HEK293T (cell line): ENCODE measurements around the gene SERPINB6.

Source experiments
- ARNT ChIP-seq: fragments of 450-650 bp; IDR thresholded peaks from 2 replicates; pipeline ENCODE4 v1.6.1; 2017; ENCODE audit warnings: mild to moderate bottlenecking
- BHLHE40 ChIP-seq: fragments of 450-650 bp; IDR thresholded peaks from 2 replicates; pipeline ENCODE4 v1.6.1; 2016; ENCODE audit warnings: mild to moderate bottlenecking, moderate library complexity, borderline replicate concordance
- CTBP1 ChIP-seq: fragments of 450-650 bp; IDR thresholded peaks from 2 replicates; pipeline ENCODE4 v1.6.1; 2016; ENCODE audit warnings: borderline replicate concordance
- ELF4 ChIP-seq: fragments of 450-650 bp; IDR thresholded peaks from 2 replicates; pipeline ENCODE4 v1.6.1; 2017; ENCODE audit warnings: antibody characterized with exemption
- FOXA1 ChIP-seq: fragments of 450-650 bp; IDR thresholded peaks from 2 replicates; pipeline ENCODE4 v1.6.1; 2016; ENCODE audit warnings: mild to moderate bottlenecking
- FOXK2 ChIP-seq: fragments of 450-650 bp; IDR thresholded peaks from 2 replicates; pipeline ENCODE4 v1.6.1; 2016; ENCODE audit warnings: mild to moderate bottlenecking
- FOXM1 ChIP-seq: fragments of 450-650 bp; IDR thresholded peaks from 2 replicates; pipeline ENCODE4 v1.6.1; 2017; ENCODE audit warnings: mild to moderate bottlenecking, borderline replicate concordance
- HDGF ChIP-seq: fragments of 450-650 bp; IDR thresholded peaks from 2 replicates; pipeline ENCODE4 v1.6.1; 2017; ENCODE audit warnings: antibody characterized with exemption, borderline replicate concordance
- LEF1 ChIP-seq: fragments of 450-650 bp; IDR thresholded peaks from 2 replicates; pipeline ENCODE4 v1.6.1; 2017; ENCODE audit warnings: mild to moderate bottlenecking, borderline replicate concordance
- NFRKB ChIP-seq: fragments of 450-650 bp; IDR thresholded peaks from 2 replicates; pipeline ENCODE4 v1.6.1; 2016; ENCODE audit warnings: mild to moderate bottlenecking, moderate library complexity
- PKNOX1 ChIP-seq: fragments of 450-650 bp; IDR thresholded peaks from 2 replicates; pipeline ENCODE4 v1.6.1; 2016
- SP1 ChIP-seq: fragments of 450-650 bp; IDR thresholded peaks from 2 replicates; pipeline ENCODE4 v1.6.1; 2017
- SUZ12 ChIP-seq: fragments of 450-650 bp; IDR thresholded peaks from 2 replicates; pipeline ENCODE4 v1.6.1; 2016; ENCODE audit warnings: mild to moderate bottlenecking
- TARDBP ChIP-seq: fragments of 450-650 bp; IDR thresholded peaks from 2 replicates; pipeline ENCODE4 v1.6.1; 2016

GRCh38 chr6:2988094-2988425 lies 16.7 kb upstream of the SERPINB6 start:
- no peak for TF ChIP-seq PKNOX1
- TF ChIP-seq SP1, result no peak
- TF ChIP-seq ARNT, result no peak
- no peak for TF ChIP-seq ELF4
- TF ChIP-seq FOXM1, result no peak
- TF ChIP-seq HDGF, result no peak
- no peak for TF ChIP-seq CTBP1
- no peak for TF ChIP-seq FOXA1
- TF ChIP-seq TARDBP, result no peak
- TF ChIP-seq FOXK2, result no peak
- TF ChIP-seq LEF1, result no peak
- no peak for TF ChIP-seq SUZ12
- TF ChIP-seq BHLHE40, result no peak
- no peak for TF ChIP-seq NFRKB
